ENCODE results near the gene RNF213.

The RNF213 gene

DNA sequence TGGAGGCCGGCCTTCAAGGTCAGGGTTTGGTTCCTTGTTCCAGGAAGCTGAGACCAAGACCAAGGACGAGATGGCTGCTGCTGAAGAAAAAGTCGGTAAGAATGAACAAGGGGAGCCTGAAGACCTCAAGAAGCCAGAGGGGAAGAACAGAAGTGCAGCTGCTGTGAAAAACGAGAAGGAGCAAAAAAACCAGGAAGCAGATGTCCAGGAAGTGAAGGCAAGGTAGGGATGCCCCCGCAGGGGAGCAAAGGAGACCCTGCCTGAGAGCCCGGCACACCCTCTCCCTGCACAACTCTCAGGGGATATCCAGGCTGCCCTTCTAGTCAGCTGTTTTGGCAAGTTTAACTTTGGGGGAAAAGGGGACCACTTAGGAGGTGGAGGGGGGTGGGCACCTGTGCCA lies 29.0 kb downstream of the RNF213 start:
- TF ChIP-seq, protein P1, sequence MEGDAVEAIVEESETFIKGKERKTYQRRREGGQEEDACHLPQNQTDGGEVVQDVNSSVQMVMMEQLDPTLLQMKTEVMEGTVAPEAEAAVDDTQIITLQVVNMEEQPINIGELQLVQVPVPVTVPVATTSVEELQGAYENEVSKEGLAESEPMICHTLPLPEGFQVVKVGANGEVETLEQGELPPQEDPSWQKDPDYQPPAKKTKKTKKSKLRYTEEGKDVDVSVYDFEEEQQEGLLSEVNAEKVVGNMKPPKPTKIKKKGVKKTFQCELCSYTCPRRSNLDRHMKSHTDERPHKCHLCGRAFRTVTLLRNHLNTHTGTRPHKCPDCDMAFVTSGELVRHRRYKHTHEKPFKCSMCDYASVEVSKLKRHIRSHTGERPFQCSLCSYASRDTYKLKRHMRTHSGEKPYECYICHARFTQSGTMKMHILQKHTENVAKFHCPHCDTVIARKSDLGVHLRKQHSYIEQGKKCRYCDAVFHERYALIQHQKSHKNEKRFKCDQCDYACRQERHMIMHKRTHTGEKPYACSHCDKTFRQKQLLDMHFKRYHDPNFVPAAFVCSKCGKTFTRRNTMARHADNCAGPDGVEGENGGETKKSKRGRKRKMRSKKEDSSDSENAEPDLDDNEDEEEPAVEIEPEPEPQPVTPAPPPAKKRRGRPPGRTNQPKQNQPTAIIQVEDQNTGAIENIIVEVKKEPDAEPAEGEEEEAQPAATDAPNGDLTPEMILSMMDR (IDR thresholded peaks at IDR 0.05) = no peak

DNA sequence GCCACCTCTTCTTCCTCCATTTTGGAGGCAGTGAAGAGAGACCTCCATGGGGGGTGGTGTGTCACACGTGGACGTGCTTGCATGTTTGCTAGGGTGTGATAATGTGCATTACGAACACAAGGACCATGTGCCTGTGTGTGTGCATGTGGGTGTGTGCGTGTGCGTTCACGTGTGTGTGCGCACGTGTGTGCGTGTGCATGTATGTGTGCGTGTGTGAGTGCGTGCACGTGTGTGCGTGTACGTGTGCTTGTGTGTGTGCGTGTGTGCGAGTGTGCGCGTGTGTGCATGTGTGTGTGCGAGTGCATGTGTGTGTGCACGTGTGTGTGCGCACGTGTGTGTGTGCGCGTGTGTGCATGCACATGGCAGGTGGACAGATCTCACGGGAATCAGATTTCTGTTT lies 29.5 kb downstream of the RNF213 start:
- TF ChIP-seq, protein P1 (IDR thresholded peaks at IDR 0.05) = no peak

GRCh38 chr17:80291260-80291659 lies 30.6 kb downstream of the RNF213 start:
- TF ChIP-seq, protein P1 (IDR thresholded peaks at IDR 0.05) = no peak

GRCh38 chr17:80291691-80292487 lies 31.2 kb downstream of the RNF213 start:
- TF ChIP-seq, protein P1 (IDR thresholded peaks at IDR 0.05) = no peak

DNA sequence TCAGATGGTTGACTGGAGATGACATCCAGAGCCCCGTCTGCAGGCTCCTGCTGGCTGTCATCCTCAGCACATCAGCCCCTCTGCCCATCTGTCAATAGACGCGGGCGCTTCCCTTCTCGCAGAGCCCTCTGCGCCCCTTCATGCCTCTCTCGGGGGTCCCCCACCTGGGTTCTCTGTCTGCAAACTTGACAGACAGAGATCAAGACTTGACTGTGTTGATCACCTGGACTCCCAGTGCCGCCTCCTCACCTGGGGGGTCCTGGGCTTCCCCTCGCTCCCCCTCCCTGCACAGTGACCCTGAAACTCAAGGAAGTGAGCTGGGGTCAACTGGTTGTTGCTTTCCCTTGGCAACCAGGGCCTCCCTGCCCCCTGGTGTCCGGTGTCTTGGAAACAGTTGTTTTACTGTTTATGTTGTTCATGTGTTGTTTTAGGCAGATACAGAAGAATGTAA lies 31.9 kb downstream of the RNF213 start:
- TF ChIP-seq, protein P1 (IDR thresholded peaks at IDR 0.05) = no peak

DNA sequence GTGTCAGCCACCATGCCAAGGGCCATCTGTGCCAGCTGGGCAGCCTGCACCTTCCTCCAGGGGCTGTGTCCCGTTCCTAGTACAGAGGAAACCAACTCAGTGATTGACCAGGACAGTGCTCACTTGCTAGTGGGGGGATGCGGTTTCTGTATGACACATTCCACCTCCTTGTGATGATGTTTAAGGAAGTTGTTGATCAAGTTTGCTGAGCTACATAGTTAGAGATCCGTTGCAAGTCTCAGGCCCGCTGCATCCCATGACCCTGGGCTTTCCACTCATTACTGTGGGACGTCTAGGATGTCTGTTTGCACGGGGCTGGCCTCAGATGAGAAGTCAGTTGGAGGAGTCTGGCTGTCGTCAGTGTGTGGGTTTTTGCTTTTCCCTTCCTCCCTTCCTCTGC lies 33.6 kb downstream of the RNF213 start:
- TF ChIP-seq, protein P1 (IDR thresholded peaks at IDR 0.05) = no peak

DNA sequence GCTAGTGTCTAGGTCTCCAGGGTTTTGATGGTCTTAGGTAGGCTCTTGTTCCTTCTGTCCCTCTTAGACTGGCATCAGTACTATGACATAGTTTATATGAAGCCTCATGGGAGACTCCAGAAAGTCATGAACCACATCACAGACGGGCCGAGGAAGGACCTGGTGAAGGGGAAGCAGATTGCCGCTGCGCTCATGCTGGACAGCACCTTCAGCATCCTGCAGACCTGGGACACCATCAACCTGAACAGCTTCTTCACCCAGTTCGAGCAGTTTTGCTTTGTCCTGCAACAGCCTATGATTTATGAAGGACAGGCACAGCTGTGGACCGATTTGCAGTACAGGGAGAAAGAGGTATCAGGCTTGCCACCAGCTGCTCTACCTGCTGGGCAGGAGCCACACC lies 34.0 kb downstream of the RNF213 start:
- TF ChIP-seq, protein P1 (IDR thresholded peaks at IDR 0.05) = no peak
